Gastroesophageal sphincter (tissue), 3 donors: Measurements from ENCODE around the gene MED23.

Source experiments
- EP300 ChIP-seq: sonication (generic); formaldehyde crosslinking; IDR thresholded peaks from one replicate; pipeline ENCODE4 v1.6.1; 2017; ENCODE audit warnings: antibody characterized with exemption, mild to moderate bottlenecking
- POLR2A ChIP-seq, 2 donors: fragments of 450-650 bp; IDR thresholded peaks; one replicate each; pipeline ENCODE4 v1.6.1; 2017; ENCODE audit warnings: antibody characterized with exemption in 2 of 2, mild to moderate bottlenecking in 2 of 2, moderate library complexity in 1 of 2
- POLR2AphosphoS5 ChIP-seq: sonication (generic); formaldehyde crosslinking; IDR thresholded peaks from one replicate; pipeline ENCODE4 v1.6.1; 2017; ENCODE audit warnings: antibody characterized with exemption
- TF ChIP-seq, protein P1 (sequence below), 4 experiments: fragments of 200-600 bp in 2 of 4; fragments of 450-650 bp in 2 of 4; sonication (generic) in 1 of 4; IDR thresholded peaks; one replicate each; pipeline ENCODE4 v1.5.1; 2017 to 2019; ENCODE audit warnings: antibody characterized with exemption in 4 of 4, mild to moderate bottlenecking in 2 of 4, moderate library complexity in 2 of 4

DNA sequence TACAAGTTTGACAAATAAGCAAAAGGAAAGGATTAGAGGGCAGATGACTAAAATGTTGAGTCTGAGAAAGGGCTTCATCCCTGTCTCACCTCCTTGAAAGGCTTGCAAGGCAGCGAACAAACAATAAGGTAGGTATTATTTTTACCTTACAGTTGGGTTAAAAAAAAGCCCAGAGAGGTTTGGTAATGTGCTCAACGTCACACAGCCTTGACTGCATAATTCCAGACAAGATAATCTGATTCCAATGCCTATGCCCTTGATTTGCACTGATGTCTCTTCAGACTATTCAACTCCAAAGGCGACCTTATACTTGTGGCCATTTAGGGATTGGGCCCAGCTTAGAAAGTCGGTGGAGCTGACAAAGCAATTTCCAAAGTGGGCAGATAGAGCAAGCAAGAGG, 53.4 kb downstream of the MED23 start:
- TF ChIP-seq, protein P1, sequence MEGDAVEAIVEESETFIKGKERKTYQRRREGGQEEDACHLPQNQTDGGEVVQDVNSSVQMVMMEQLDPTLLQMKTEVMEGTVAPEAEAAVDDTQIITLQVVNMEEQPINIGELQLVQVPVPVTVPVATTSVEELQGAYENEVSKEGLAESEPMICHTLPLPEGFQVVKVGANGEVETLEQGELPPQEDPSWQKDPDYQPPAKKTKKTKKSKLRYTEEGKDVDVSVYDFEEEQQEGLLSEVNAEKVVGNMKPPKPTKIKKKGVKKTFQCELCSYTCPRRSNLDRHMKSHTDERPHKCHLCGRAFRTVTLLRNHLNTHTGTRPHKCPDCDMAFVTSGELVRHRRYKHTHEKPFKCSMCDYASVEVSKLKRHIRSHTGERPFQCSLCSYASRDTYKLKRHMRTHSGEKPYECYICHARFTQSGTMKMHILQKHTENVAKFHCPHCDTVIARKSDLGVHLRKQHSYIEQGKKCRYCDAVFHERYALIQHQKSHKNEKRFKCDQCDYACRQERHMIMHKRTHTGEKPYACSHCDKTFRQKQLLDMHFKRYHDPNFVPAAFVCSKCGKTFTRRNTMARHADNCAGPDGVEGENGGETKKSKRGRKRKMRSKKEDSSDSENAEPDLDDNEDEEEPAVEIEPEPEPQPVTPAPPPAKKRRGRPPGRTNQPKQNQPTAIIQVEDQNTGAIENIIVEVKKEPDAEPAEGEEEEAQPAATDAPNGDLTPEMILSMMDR (IDR thresholded peaks at IDR 0.05): no peak
- TF ChIP-seq POLR2A (IDR thresholded peaks at IDR 0.05) (no peak), EP300 (no peak), POLR2AphosphoS5 (no peak)
